ENCODE results near the gene TNFSF11.

The TNFSF11 gene

DNA sequence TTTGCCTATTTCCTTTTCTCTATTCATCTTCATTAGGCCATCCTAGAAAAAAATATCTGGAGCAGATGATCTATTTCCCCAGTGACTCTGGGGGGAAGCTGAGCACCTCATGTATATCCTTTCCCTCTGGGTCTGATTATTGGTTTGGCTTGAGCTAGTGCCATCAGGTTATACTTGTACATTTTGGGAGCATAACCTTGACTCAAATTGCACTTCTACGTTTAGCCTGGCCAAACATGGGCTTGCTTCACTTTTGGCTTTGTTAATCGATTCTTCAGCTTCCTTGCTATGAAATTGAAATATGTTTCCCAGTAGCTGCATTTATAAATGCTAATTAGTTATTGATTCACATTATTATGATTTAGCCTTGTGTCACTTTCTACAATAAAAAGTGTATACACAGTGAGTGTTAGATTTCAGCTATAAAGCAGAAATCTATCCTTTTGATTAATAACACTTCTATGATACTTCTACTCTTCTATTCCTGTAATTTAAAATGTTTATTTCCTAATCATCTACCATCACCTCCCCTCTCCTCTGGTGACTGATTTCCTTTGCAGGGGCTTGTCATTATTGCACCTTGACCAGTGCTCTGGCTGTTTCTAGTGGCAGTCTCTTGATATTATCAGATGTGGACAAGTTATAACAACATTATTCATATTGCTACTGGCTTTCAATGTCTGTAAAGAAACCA is 37.3 kb downstream of the TNFSF11 start:
- DNase-seq (ENCODE audit: low read depth in 2 of 2): no peak
- no peak overlapping the region for H3K4me3 ChIP-seq (replicated peaks in 1 of 2; ENCODE audit: low read depth in 2 of 2, low read length in 2 of 2)
- TF ChIP-seq, protein P1, sequence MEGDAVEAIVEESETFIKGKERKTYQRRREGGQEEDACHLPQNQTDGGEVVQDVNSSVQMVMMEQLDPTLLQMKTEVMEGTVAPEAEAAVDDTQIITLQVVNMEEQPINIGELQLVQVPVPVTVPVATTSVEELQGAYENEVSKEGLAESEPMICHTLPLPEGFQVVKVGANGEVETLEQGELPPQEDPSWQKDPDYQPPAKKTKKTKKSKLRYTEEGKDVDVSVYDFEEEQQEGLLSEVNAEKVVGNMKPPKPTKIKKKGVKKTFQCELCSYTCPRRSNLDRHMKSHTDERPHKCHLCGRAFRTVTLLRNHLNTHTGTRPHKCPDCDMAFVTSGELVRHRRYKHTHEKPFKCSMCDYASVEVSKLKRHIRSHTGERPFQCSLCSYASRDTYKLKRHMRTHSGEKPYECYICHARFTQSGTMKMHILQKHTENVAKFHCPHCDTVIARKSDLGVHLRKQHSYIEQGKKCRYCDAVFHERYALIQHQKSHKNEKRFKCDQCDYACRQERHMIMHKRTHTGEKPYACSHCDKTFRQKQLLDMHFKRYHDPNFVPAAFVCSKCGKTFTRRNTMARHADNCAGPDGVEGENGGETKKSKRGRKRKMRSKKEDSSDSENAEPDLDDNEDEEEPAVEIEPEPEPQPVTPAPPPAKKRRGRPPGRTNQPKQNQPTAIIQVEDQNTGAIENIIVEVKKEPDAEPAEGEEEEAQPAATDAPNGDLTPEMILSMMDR (IDR thresholded peaks at IDR 0.05; ENCODE audit: low read depth, low read length): no peak

DNA sequence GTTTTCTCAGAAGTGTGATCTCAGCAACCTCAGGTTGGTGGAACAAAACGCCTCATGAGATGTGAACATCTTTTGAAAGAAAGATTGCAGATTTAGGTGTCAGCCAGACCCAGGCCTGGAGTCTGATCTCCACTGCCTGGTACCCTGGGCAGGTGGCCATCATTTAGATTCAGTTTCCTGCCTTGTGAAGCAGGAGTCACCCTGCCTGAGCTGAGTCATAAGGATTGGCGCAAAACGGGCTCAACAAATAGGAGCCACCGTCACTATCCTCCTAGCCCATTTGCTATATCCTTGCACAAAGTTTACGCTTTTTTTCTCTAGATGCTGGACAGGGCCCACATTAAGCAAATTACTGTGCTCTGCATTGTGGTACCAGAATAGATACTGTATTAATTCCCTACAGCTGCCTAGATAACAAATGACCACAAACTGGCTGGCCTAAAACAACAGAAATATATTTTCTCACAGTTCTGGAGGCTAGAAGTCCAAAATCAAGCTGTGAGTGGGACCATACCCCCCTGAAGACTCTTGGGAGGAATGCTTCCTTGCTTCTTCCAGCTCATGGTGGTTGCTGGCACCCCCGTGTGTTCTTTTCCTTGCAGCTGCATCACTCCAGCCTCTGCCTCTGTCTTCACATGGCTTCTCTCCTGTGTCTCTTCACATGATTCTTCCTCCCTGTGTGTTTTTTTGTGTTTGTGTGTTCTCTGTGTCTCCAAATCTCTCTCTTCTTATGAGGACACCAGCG is 38.2 kb downstream of the TNFSF11 start:
- DNase-seq (ENCODE audit: low read depth in 2 of 2): peak; percentile 5 to 19
- no peak overlapping the region for H3K4me3 ChIP-seq (replicated peaks in 1 of 2; ENCODE audit: low read depth in 2 of 2, low read length in 2 of 2)
- TF ChIP-seq, protein P1 (IDR thresholded peaks at IDR 0.05; ENCODE audit: low read depth, low read length): no peak

DNA sequence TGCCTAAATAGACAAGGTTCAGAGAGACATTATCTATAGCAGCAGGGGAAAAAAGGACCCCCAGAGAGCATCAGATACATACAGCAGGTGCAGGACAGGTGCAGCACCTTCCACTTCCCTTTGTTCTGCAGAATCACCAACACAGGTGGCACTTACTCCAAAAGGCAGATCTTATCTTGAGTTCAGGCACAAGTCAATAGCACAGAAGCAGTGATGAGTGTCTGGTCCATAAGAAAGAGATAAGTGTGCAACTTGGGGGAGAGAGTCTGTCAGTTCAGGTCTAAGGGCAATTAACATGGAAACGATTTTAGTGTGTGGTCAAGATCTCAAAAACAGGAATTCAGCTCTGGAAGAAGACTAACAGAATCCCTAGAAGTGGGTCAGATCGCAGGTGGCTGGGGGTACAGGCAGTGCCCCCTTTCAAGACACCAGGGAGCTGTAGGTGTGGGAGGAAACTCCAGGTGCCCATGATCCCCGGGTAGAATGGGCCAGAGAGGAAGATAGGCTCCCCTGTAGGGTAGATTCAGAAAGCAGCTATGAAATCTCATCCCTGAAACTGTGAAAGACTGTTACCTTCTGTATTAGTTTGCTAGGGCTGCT is 40.6 kb downstream of the TNFSF11 start:
- H3K4me3 ChIP-seq (replicated peaks in 1 of 2; ENCODE audit: low read depth in 2 of 2, low read length in 2 of 2): no peak overlapping the region
- no peak for DNase-seq (ENCODE audit: low read depth in 2 of 2)
- TF ChIP-seq, protein P1 (IDR thresholded peaks at IDR 0.05; ENCODE audit: low read depth, low read length): no peak

DNA sequence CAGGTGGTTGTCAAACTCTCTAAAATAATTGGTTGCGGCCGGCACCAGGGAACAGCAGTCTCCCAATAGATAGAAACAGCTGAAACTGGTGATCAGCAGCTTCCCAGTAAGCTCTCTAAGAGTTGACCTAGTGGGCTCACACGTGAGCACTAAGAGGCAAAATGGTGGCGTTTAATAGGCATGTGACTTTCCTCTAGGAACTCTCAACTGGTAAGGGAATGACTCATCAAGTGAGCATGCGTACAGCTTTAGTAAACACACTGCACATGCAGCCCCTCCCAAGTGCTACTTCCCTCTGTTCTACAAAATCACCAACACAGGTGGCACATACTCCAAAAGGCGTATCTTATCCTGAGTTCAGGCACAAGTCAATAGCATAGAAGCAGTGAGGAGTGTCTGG is 41.7 kb downstream of the TNFSF11 start:
- H3K4me3 ChIP-seq (replicated peaks in 1 of 2; ENCODE audit: low read depth in 2 of 2, low read length in 2 of 2): no peak overlapping the region
- peak; percentile 18 to 55 for DNase-seq (ENCODE audit: low read depth in 2 of 2)
- TF ChIP-seq, protein P1 (IDR thresholded peaks at IDR 0.05; ENCODE audit: low read depth, low read length): no peak

DNA sequence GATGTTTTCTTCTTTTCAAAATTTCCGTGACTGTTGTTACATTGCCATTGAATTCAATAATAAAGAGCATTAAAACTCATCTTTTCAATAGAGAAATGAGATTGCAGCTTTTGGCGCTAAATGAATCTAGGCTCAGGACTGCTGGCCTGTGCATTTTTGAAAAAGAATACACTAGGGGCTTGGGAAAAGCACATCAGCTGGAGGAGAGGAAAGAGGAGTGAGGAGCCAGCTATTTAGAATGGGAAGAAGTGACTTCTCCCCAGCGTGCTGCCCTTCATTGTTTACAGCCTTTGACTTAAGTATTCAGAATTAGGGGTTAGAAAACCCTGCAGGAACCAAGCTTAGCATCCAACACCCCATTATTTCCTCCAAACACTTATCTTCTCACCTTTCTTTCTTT is 43.3 kb downstream of the TNFSF11 start:
- no peak for DNase-seq (ENCODE audit: low read depth in 2 of 2)
- TF ChIP-seq, protein P1 (IDR thresholded peaks at IDR 0.05; ENCODE audit: low read depth, low read length): no peak
- no peak overlapping the region for H3K4me3 ChIP-seq (replicated peaks in 1 of 2; ENCODE audit: low read depth in 2 of 2, low read length in 2 of 2)

DNA sequence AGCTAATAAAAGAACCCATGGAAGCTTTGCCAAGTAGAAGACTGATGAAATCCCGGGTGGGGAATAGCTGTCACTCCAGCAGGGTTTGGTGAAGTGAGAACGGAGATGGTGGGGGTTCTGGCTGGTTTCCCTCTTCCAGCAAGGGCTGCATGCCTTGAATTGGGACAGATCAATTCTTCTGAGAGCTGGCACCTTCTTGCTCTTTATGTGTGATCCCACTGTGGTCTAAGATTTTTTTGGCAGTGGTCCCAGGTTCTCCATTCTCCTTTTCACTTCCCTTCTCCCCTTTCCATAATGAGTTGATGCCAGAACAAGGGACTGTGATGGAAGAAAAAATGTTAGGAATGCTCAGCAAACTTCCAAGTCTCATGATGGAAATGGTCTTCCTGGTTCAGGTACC is 50.0 kb downstream of the TNFSF11 start:
- TF ChIP-seq, protein P1 (IDR thresholded peaks at IDR 0.05; ENCODE audit: low read depth, low read length): no peak
- no peak overlapping the region for H3K4me3 ChIP-seq (replicated peaks in 1 of 2; ENCODE audit: low read depth in 2 of 2, low read length in 2 of 2)
- peak in 1 of 2 donors; percentile 7 for DNase-seq (ENCODE audit: low read depth in 2 of 2)

All from cardiac fibroblast (primary cell).